Urinary bladder (tissue), 4 donors: Measurements from ENCODE around the gene TRAPPC2. TPM values are rescaled to one million over a fixed set of nuclear protein-coding genes. Genes with fewer than 3 reads are reported as not detected.

Experiments
- DNase-seq: peaks from one replicate; pipeline ENCODE4 v3.0.0-alpha.2; 2015; ENCODE audit errors: extremely low spot score
- H3K27ac ChIP-seq: one replicate; pipeline ENCODE4 v1.5.1; 2013; ENCODE audit warnings: low read depth, mild to moderate bottlenecking, moderate library complexity
- H3K36me3 ChIP-seq: one replicate; pipeline ENCODE4 v1.6.1; 2013; ENCODE audit warnings: mild to moderate bottlenecking, moderate library complexity; ENCODE audit not compliant: insufficient read depth
- H3K4me1 ChIP-seq: one replicate; pipeline ENCODE4 v1.6.1; 2013; ENCODE audit warnings: mild to moderate bottlenecking, moderate library complexity; ENCODE audit not compliant: insufficient read depth
- H3K4me3 ChIP-seq: one replicate; pipeline ENCODE4 v1.5.1; 2013; ENCODE audit warnings: low read depth, low read length
- WGBS: extraction: QIAGEN DNeasy Blood & Tissue Kit; methylation state at CpG from one replicate; pipeline ENCODE4 v1.1.7; 2013; 5-methylcytosine and 5-hydroxymethylcytosine counted together
- polyA plus RNA-seq: library from polyadenylated mRNA; stranded (reverse); fragments of 200-250 nt; gene quantifications from one replicate; pipeline ENCODE4 v1.2.3, GENCODE V29; 2013
- total RNA-seq: library from RNA; depleted of rRNA; stranded (reverse); fragments of >200 nt; gene quantifications from one replicate; pipeline ENCODE4 v1.2.3, GENCODE V29; 2014
- donor health status: healthy with polysubstance abuse.
- donor health status: healthy.

Gene TRAPPC2
- total and polyA plus RNA-seq, 2 donors, result 7.7 to 45.0 TPM

DNA sequence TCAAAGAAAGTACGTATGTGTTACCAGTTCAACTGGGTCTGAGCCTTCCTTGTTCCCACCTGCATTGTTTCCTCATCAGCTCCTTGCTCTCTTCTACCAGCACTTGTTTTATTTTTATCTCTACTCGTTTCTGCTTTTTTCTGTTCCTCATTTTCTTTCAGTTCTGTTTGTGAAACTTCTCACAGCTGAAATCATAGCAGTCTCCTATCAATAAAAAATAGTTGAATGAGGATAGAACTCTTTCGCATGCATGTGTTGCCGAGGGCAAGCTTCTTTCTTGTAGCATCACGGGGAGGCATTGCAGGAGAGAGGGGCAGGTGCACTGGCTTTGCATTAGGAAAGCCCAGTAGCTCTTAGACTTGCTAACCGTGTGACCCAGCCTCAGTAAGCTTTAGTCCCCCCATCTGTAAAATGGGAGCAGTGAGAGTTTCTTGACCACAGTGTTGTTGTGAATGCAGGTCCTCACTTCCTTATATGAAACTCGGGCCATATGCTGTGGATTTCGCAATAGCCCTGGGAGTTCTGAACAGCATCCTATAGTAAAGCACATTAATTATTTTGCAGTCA, 24.8 kb upstream of the TRAPPC2 start:
- no peak for DNase-seq
- no peaks in the 10 kb centered on the region for H3K4me1 ChIP-seq
- H3K27ac ChIP-seq, result no peak overlapping the region
- H3K4me3 ChIP-seq, result no peak overlapping the region
- WGBS, result 84% methylated on average over 8 of the region's 8 CpGs
- peaks cover 4% of the 10 kb centered on the region for H3K36me3 ChIP-seq

DNA sequence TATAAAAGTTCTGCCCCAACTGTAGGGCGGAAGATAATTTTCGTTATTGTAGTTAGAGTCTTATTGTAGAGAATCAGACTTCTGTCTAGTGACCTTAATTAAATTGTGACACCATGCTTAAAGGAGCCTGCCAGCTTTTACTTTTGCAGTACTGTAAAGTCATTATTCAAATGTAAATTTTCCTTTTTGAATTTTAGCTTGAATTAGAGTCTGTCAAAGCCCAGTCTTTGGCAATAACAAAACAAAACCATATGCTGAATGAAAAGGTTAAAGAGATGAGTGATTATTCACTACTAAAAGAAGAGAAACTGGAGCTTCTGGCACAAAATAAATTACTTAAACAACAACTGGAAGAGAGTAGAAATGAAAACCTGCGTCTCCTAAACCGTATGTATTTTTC, 22.0 kb upstream of the TRAPPC2 start:
- Histone ChIP-seq H3K4me1 (no peaks in the 10 kb centered on the region), H3K4me3 (no peak overlapping the region), H3K36me3 (peaks cover 6% of the 10 kb centered on the region), H3K27ac (no peak overlapping the region)
- DNase-seq, result no peak
- WGBS, result 97% methylated on average over 4 of the region's 4 CpGs

DNA sequence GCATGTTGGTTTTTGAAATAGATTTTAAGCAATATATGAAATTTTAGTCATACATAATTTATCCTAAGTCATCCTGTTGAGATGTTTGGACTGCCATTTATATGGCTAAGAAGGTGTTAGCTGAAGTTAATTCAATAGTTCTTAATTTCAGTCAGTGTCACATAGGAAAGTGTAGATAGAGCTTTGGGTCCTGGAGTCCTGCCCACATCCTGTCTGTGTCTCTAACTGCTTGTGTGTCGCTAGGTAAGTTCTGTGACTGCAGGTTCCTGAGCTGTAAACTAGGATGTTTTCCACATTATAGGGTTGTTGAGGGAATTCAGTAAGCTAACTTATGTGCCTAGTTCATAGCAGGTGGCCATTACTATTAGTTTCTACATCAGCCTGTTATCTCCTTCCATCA, 20.8 kb upstream of the TRAPPC2 start:
- DNase-seq, result no peak
- 63% methylated on average over 1 of the region's 1 CpG for WGBS
- H3K4me1 ChIP-seq, result no peaks in the 10 kb centered on the region

DNA sequence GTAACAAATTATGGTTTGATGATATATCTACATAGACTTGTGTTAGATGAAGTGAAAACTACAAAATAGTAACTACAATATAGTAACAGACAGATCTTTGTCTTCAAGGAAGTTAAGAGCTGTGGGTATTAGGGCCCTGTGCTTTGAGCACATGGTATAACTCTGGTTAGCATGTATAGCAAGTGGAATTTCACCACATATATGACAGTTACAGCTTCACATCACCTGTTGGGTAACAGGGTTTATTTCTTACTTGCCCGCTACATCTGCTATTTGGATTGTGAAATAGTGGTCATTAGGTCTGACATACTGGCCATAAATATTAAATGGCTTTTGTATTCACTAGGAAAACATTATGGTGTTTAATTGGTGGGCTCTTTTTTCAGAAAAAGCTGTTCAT, 20.3 kb upstream of the TRAPPC2 start:
- Histone ChIP-seq H3K27ac (no peak overlapping the region), H3K4me1 (no peaks in the 10 kb centered on the region), H3K36me3 (peaks cover 4% of the 10 kb centered on the region), H3K4me3 (no peak overlapping the region)
- DNase-seq, result no peak
- WGBS, result 98% methylated on average over 1 of the region's 1 CpG

More for the DNA sequence above, 20.8 kb upstream of the TRAPPC2 start:
- Histone ChIP-seq H3K36me3 (peaks cover 4% of the 10 kb centered on the region), H3K27ac (no peak overlapping the region), H3K4me3 (no peak overlapping the region)

DNA sequence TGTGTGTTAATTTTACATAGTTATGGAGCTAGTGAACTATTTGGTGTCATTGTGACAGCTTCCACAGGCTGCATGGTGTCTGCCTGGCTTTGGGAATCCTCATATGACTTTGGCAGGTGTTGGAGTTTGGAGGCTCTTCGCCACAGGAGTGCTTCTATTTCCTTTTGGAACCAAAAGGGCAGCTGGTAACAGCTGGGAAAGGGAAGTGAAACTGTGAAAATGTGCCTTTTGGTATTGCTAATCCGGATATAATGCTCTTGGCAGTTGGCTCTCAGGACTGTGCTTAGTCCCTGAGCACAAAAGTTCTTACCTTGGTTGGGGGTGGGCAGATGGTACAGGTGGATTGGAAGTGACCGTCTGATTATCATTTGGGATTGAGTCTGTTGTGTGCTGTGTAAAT, 18.2 kb upstream of the TRAPPC2 start:
- Histone ChIP-seq H3K36me3 (peaks cover 6% of the 10 kb centered on the region), H3K27ac (no peak overlapping the region), H3K4me3 (no peak overlapping the region), H3K4me1 (no peaks in the 10 kb centered on the region)
- DNase-seq, result no peak
- 62% methylated on average over 3 of the region's 3 CpGs for WGBS

DNA sequence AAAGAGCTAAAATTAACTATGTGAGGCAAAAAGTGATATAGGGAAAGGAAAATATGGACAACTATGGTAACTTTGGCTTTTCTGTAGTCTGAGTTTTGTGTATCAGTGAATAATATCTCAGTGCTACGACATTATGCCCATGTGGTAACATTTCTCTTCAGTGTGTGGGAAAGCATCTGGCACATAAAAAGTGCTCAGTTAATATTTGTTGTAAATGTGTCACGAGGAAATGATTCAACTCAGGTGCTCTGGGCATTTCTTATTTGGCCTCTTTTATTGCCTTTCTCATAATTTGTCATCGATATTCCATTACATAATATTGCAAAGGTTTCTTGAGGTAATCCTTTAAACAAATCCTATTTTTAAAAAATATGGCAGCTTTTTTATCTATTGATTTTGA, 17.7 kb upstream of the TRAPPC2 start:
- Histone ChIP-seq H3K4me1 (no peaks in the 10 kb centered on the region), H3K36me3 (peaks cover 6% of the 10 kb centered on the region), H3K27ac (no peak overlapping the region), H3K4me3 (no peak overlapping the region)
- 74% methylated on average over 3 of the region's 3 CpGs for WGBS
- no peak for DNase-seq

DNA sequence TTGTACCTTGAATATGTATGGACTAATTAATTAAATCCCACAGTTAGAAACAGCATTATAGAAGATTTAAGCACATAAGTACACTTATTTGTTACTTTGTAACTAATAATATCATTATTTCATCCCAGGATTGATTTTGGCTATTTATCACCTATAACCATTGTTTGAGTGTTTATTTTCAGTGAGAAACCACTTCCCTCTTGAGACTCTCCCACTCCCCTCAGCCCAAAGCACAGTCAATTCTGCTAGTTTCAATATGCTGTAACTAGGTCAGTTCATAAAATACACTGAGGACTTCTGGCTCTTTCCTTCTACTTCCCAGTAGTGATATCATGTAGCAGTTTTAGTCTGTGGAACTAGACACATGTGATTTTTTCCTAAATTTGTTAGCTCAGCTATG, 16.4 kb upstream of the TRAPPC2 start:
- no peak for DNase-seq
- Histone ChIP-seq H3K4me1 (no peaks in the 10 kb centered on the region), H3K36me3 (peaks cover 4% of the 10 kb centered on the region), H3K27ac (no peak overlapping the region), H3K4me3 (no peak overlapping the region)

DNA sequence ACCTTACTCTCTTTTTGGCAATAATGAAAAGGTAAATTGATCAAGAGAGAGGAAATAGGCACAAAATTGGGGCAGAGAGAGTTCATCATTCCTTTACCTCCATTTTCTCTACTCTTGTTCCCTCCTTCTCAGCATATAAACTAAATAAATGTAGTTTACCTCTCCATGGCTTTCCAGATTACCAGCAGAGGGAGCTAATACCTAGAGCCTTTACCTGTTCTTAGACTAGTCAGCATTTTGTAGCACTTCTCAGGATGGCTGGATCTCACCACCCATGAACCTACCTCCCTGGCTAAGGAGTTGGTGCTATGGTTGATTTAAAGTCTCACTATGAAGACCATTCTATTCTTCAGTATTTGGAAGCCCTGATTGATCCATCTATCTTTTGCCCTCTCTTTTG, 15.8 kb upstream of the TRAPPC2 start:
- DNase-seq, result no peak
- no peak overlapping the region for H3K4me3 ChIP-seq
- no peaks in the 10 kb centered on the region for H3K4me1 ChIP-seq
- no peak overlapping the region for H3K27ac ChIP-seq
- H3K36me3 ChIP-seq, result peaks cover 4% of the 10 kb centered on the region

DNA sequence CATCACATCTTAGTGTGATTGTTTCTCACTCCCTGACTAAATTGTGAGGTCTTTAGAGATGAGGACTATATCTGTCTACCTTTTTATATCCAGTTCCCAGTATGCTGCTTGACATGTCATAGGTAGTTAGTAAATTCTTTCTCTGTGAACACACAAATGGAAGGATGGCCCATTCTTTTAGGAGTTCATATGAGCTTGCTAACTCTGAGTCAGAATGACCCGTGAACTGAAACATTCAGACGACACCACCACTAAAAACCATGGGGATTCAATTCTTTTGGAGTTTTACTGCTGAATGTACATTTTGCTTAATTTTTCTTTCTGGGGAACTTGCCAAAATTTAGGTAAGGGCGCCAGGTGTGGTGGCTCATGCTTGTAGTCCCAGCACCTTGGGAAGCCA, 14.1 kb upstream of the TRAPPC2 start:
- no peak for DNase-seq
- WGBS, result 93% methylated on average over 3 of the region's 3 CpGs

DNA sequence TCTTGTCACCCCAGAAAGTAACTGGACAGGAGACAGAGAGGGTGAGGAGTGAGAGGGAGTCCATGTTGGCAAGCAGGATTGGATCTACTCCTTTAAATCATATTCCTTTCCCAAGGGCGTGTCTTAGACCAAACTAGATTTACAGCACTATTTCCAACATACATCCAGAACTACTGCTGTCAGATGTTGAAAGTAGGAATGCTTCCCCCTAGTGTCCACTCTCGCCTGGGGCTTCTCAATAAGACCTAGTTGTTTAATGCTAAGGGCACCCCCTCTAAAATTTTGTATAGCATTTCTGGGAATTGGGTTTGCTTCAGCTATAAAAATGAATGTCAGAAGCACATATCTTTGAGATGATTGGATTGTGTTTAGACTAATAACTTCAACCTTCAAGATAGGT, 13.4 kb upstream of the TRAPPC2 start:
- Histone ChIP-seq H3K4me1 (no peaks in the 10 kb centered on the region), H3K27ac (no peak overlapping the region), H3K4me3 (no peak overlapping the region), H3K36me3 (peaks cover 2% of the 10 kb centered on the region)
- no peak for DNase-seq
- WGBS, result 22% methylated on average over 2 of the region's 2 CpGs

More for the DNA sequence above, 14.1 kb upstream of the TRAPPC2 start:
- H3K27ac ChIP-seq, result no peak overlapping the region
- H3K4me3 ChIP-seq, result no peak overlapping the region
- no peaks in the 10 kb centered on the region for H3K4me1 ChIP-seq
- H3K36me3 ChIP-seq, result peaks cover 2% of the 10 kb centered on the region

DNA sequence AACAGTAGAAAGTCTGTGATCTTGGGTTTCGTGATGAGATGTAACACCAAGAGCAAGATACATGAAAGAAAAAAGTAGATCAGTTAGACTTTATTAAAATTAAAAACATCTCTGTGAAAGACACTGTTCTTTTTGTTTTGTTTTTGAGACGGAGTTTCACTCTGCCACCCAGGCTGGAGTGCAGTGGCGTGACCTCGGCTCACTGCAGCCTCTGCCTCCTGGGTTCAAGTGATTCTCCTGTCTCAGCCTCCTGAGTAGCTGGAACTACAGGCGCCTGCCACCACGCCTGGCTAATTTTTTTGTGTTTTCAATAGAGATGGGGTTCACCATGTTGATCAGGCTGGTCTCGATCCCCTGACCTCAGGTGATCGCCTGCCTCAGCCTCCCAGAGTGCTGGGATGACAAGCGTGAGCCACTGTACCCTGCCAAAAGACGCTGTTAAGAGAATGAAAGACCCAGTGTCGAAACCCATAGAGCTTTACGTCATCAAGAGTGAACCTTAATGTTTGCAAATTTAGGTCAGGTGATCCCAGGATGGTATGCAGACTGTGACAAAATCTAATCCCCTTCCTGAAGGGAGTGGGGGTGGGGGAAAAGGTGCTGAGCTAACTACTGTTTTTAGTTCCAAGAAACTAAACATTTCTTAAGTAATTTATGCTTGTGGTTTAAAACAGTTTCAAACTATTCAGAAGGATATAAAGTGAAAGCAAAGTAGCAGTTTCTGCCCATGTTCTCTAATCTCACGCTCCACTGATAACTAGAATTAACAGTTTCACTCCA, 8.2 kb upstream of the TRAPPC2 start:
- DNase-seq, result no peak
- Histone ChIP-seq H3K4me1 (no peaks in the 10 kb centered on the region), H3K27ac (no peak overlapping the region), H3K4me3 (no peak overlapping the region), H3K36me3 (no peaks in the 10 kb centered on the region)
- WGBS, result 82% methylated on average over 13 of the region's 13 CpGs

DNA sequence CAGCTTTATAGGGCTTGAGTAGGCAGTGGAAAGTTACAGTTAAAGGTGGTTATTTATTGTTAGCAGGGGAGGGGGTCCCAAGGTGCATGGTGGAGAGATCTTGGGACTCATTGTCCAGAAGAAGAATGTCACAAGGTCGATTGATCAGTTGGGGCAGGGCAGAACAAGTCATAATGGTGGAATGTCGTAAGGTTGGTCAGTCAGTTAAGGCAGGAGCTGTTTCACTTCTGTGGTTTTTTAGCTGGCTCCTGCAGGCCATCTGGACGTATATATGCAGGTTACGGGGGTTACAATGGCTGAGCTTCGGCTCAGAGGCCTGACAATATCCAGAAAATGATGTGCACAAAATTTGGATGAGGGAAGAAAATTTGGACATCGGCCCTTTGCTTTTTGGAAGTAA, 7.3 kb upstream of the TRAPPC2 start:
- no peak for DNase-seq
- no peaks in the 10 kb centered on the region for H3K4me1 ChIP-seq
- no peak overlapping the region for H3K27ac ChIP-seq
- WGBS, result 80% methylated on average over 6 of the region's 6 CpGs
- no peaks in the 10 kb centered on the region for H3K36me3 ChIP-seq
- H3K4me3 ChIP-seq, result no peak overlapping the region

DNA sequence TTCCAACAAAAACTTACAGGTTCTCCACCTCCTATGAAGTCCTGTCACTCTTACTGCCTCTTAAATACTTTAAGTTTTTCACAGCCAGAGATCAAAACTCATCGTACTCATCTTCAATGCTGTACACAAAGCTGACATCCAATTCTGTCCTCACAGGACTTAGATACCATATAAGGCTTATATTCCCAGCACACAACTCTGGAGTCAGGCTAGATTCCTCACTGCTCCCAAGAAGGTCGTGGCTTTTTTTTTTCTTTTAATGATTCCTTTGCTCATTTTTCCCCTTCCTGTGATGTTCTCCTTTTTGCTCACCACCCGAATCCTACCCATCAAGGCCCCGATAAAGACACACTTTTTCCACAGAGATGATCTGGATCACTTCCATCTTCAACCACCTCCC, 914 bp downstream of the TRAPPC2 start:
- whole genome bisulfite sequencing, result 6% methylated on average over 4 of the region's 4 CpGs
- no peaks in the 10 kb centered on the region for H3K4me1 ChIP-seq
- H3K4me3 ChIP-seq, result peak overlapping the region; percentile 59
- H3K36me3 ChIP-seq, result no peaks in the 10 kb centered on the region
- H3K27ac ChIP-seq, result peak overlapping the region; percentile 82
- DNase-seq, result no peak

DNA sequence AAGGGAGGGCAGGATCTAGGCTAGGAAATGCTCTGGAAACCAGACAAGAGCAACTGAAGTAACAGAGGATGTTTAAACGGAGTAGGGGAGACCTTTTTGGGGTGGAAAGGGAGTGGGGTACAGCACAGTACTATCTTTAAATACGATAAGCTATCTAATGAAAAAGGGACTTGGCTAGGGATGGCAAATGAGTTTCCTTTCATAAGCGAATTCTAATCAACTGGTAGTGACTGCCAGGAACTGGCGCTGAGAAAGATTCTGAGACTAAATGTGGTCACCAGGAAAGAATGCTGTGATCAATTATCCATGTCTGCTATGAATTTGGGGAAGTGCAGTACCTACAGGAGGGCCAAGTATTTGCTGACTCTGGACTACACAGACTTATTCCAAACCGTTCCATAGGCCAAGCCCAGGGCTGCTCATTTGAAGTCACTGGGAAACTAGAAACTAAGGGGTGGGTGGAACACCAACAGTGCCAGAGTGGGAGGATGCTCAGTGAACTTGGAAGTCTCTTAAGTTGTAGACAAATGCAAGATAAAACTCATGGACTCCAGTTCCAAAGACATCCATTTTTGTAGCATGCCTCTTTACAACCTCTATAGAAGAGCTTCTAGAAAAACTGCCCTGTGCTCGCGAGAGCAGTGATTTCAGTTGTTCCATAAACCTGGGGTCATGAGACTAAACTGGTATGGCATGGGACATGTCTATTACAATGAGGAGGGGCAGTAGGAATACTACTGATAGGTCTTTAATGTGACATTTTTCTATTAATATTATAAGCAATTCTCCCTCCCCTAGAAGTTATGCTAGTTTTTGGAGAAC, 2.0 kb downstream of the TRAPPC2 start:
- no peak overlapping the region for H3K4me3 ChIP-seq
- no peaks in the 10 kb centered on the region for H3K4me1 ChIP-seq
- no peak for DNase-seq
- no peak overlapping the region for H3K27ac ChIP-seq
- H3K36me3 ChIP-seq, result no peaks in the 10 kb centered on the region
- 49% methylated on average over 7 of the region's 7 CpGs for WGBS
